Neuronal stem cell (in vitro differentiated cells): ENCODE data around the gene MED12L.
"Not testable (repeated sequence)": the region's sequence is repeated elsewhere in the genome, so short reads cannot be mapped to it uniquely, and the experiment has no call there.

ENCODE experiments used
- DNase-seq: peaks from one replicate; pipeline ENCODE4 v3.0.0-alpha.2; 2013; ENCODE audit warnings: low spot score
- H2AFZ ChIP-seq: one replicate; pipeline ENCODE4 v1.6.1; 2013; ENCODE audit warnings: mild to moderate bottlenecking, low read length, inconsistent platforms
- H2AK5ac ChIP-seq: 2 replicates; pipeline ENCODE4 v1.6.1; 2013; ENCODE audit warnings: low read depth, mild to moderate bottlenecking, inconsistent platforms, low read length, moderate library complexity, mixed read lengths
- H2BK120ac ChIP-seq: 2 replicates; pipeline ENCODE4 v1.6.1; 2013; ENCODE audit warnings: low read depth, mild to moderate bottlenecking, inconsistent platforms, low read length, moderate library complexity, mixed read lengths
- H2BK12ac ChIP-seq: one replicate; pipeline ENCODE4 v1.6.1; 2013; ENCODE audit warnings: low read length, inconsistent platforms
- H2BK15ac ChIP-seq: 2 replicates; pipeline ENCODE4 v1.6.1; 2013; ENCODE audit warnings: mild to moderate bottlenecking, low read length, inconsistent platforms, mixed read lengths
- H2BK5ac ChIP-seq: one replicate; pipeline ENCODE4 v1.6.1; 2013; ENCODE audit warnings: inconsistent platforms, mild to moderate bottlenecking, low read length, moderate library complexity
- H3K14ac ChIP-seq: one replicate; pipeline ENCODE4 v1.6.1; 2013; ENCODE audit warnings: low read length, inconsistent platforms
- H3K18ac ChIP-seq: 2 replicates; pipeline ENCODE4 v1.6.1; 2013; ENCODE audit warnings: low read length, inconsistent platforms
- H3K23ac ChIP-seq: 2 replicates; pipeline ENCODE4 v1.6.1; 2013; ENCODE audit warnings: low read depth, mild to moderate bottlenecking, mixed read lengths, low read length, inconsistent platforms; ENCODE audit not compliant: poor library complexity
- H3K27ac ChIP-seq: replicated peaks from 3 replicates; pipeline ENCODE4 v1.5.1; 2013; ENCODE audit warnings: low read length, inconsistent platforms
- H3K27me3 ChIP-seq, 3 experiments: 2 replicates each; pipeline ENCODE4 v1.6.1; 2013; ENCODE audit warnings: low read length in 3 of 3, mild to moderate bottlenecking in 2 of 3, inconsistent platforms in 1 of 3, low read depth in 1 of 3, mixed read lengths in 1 of 3, moderate library complexity in 1 of 3; ENCODE audit not compliant: control insufficient read depth in 3 of 3, insufficient read depth in 3 of 3
- H3K36me3 ChIP-seq, 2 donors: replicated peaks in 1 of 2; 2 replicates each; pipeline ENCODE4 v1.6.1; 2013; ENCODE audit warnings: low read length in 2 of 2; ENCODE audit not compliant: control insufficient read depth in 2 of 2, insufficient read depth in 2 of 2
- H3K4ac ChIP-seq: 2 replicates; pipeline ENCODE4 v1.6.1; 2013; ENCODE audit warnings: inconsistent platforms, mild to moderate bottlenecking, low read length, moderate library complexity
- H3K4me1 ChIP-seq, 2 donors: 1 replicate in 1 of 2; 2 replicates in 1 of 2; pipeline ENCODE4 v1.6.1; 2013; ENCODE audit warnings: low read length in 2 of 2, low read depth in 1 of 2; ENCODE audit not compliant: control insufficient read depth in 2 of 2, insufficient read depth in 1 of 2
- H3K4me2 ChIP-seq: one replicate; pipeline ENCODE4 v1.6.1; 2013; ENCODE audit warnings: mild to moderate bottlenecking, low read length, inconsistent platforms; ENCODE audit not compliant: insufficient read depth, poor library complexity, severe bottlenecking
- H3K4me3 ChIP-seq, 2 donors: 2 replicates each; pipeline ENCODE4 v1.5.1; 2013; ENCODE audit warnings: low read length in 2 of 2, mild to moderate bottlenecking in 2 of 2, inconsistent platforms in 1 of 2, moderate library complexity in 1 of 2
- H3K79me1 ChIP-seq: one replicate; pipeline ENCODE4 v1.6.1; 2013; ENCODE audit warnings: low read depth, mild to moderate bottlenecking, inconsistent platforms, low read length, moderate library complexity
- H3K9ac ChIP-seq: one replicate; pipeline ENCODE4 v1.6.1; 2013; ENCODE audit warnings: mild to moderate bottlenecking, low read depth, low read length, inconsistent platforms; ENCODE audit not compliant: poor library complexity
- H3K9me3 ChIP-seq, 2 donors: replicated peaks in 1 of 2; 2 replicates each; pipeline versions ENCODE3 to v1.6.1; 2013; ENCODE audit warnings: low read length in 2 of 2, mild to moderate bottlenecking in 2 of 2, inconsistent platforms in 1 of 2, low read depth in 1 of 2, mixed read lengths in 1 of 2, moderate library complexity in 1 of 2; ENCODE audit not compliant: control insufficient read depth in 2 of 2, insufficient read depth in 1 of 2
- H4K8ac ChIP-seq: one replicate; pipeline ENCODE4 v1.6.1; 2013; ENCODE audit warnings: low read depth, mild to moderate bottlenecking, inconsistent platforms, low read length, moderate library complexity
- H4K91ac ChIP-seq: one replicate; pipeline ENCODE4 v1.6.1; 2013; ENCODE audit warnings: low read length, low read depth, mild to moderate bottlenecking, inconsistent platforms; ENCODE audit not compliant: poor library complexity
- WGBS, 2 donors: extraction: QIAGEN DNeasy Blood & Tissue Kit; methylation state at CpG; one replicate each; pipeline ENCODE4 v1.1.7; 2013; ENCODE audit warnings: missing lambda C conversion rate in 2 of 2, mixed read lengths in 1 of 2; ENCODE audit not compliant: insufficient read length in 2 of 2, insufficient replicate concordance in 1 of 2; ENCODE audit errors: extremely low coverage in 2 of 2; 5-methylcytosine and 5-hydroxymethylcytosine counted together

The MED12L gene

DNA sequence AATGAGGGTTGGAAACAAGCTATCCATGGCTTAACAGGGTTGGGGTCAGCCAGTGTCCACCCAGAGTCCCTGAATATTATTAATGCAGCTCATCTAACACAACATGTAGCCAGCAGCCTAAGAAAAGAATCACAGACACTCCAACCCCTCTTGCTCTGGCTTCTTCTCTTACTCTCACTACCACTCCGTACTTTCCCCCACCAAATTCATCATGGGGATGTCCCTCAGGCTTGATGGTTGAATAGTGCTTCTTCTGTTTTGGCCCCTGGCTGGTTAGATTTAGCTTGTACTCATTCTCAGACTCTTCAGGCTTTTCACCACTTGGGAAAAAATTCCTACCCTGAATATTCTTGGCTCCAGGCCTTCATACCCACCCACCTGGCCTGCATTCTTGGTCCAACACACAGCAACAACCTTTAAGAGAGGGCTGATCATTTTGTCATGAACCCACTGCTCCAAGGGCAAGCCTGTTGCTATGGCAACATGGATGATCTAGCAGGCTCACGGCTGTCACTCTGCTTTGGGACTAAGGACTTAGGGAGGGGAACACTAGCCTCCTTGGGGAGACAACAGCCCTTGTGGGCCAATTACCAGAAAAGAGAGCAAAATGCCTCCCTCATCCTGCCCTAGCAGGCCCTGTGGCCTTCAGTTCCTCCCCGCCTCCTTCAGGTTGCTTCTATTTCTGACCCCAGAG lies 9.4 kb upstream of the MED12L start:
- WGBS, 2 donors, result no CpG with 5 or more reads among the region's 3 CpGs

DNA sequence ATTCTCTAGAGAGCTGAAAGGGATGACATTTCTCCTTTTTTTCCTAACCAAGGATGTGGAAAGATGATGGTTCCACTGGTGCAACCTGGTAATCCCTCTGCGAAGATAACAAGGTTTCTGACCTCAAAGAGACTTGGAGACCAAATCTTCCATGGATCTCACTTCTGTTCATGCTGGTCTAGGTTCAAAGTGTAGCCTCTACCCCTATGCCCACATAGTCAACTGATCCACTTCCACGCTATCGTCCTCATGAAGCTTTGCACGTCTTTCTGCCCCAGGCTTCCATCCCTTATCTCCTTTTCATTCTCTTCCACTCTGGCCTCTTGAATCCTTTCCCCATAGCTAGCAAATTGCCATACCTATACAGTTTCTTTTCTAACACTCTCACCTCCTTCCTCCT lies 8.8 kb upstream of the MED12L start:
- Histone ChIP-seq H2BK5ac (no peak overlapping the region), H4K8ac (no peak overlapping the region), H3K9ac (no peak overlapping the region), H3K4me2 (no peak overlapping the region), H3K27ac (no peak overlapping the region), H2BK120ac (no peak overlapping the region), H3K36me3 (no peaks in the 10 kb centered on the region), H2AFZ (no peak overlapping the region), H3K79me1 (no peaks in the 10 kb centered on the region), H3K9me3 (no peaks in the 10 kb centered on the region), H2BK12ac (no peak overlapping the region), H3K4ac (no peak overlapping the region), H4K91ac (no peak overlapping the region), H3K4me3 (no peak overlapping the region), H2BK15ac (no peak overlapping the region), H2AK5ac (no peak overlapping the region), H3K4me1 (peaks cover 3 to 6% of the 10 kb centered on the region in 2 donors), H3K14ac (no peak overlapping the region), H3K27me3 (peaks cover 0 to 4% (median 0%) of the 10 kb centered on the region in 3 experiments), H3K18ac (no peak overlapping the region), H3K23ac (no peak overlapping the region)
- no peak for DNase-seq
- WGBS, 2 donors, result no CpG with 5 or more reads among the region's 4 CpGs

More for the DNA sequence above, 9.4 kb upstream of the MED12L start:
- Histone ChIP-seq H2AK5ac (no peak overlapping the region), H2AFZ (no peak overlapping the region), H3K9ac (no peak overlapping the region), H3K4ac (no peak overlapping the region), H3K18ac (no peak overlapping the region), H3K9me3 (no peaks in the 10 kb centered on the region), H3K27me3 (peaks cover 0 to 4% (median 0%) of the 10 kb centered on the region in 3 experiments), H3K4me3 (no peak overlapping the region), H3K14ac (no peak overlapping the region), H3K4me2 (no peak overlapping the region), H4K91ac (no peak overlapping the region), H4K8ac (no peak overlapping the region), H3K23ac (no peak overlapping the region), H3K79me1 (no peaks in the 10 kb centered on the region), H3K4me1 (peaks cover 3 to 6% of the 10 kb centered on the region in 2 donors), H3K36me3 (no peaks in the 10 kb centered on the region), H3K27ac (no peak overlapping the region), H2BK15ac (no peak overlapping the region), H2BK120ac (no peak overlapping the region), H2BK5ac (no peak overlapping the region), H2BK12ac (no peak overlapping the region)
- DNase-seq, result no peak

DNA sequence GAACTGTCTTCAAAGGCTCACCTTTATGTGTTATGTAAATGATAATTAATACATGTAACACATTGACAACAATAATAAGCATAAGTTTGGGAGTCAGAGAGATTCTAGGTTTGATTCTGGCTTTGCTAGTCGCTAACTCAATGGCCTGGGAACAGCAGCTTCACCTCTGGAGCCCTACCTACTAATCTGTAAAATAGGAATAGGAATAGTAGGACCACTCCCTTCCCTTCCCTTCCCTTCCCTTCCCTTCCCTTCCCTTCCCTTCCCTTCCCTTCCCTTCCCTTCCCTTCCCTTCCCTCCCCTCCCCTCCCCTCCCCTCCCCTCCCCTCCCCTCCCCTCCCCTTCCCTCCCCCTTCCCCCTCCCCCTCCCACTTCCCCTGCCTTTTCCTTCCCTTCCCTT lies 4.4 kb upstream of the MED12L start:
- H3K18ac ChIP-seq, H2BK12ac ChIP-seq, H3K4me1 ChIP-seq, H3K4me2 ChIP-seq, H4K91ac ChIP-seq, H3K4ac ChIP-seq, H4K8ac ChIP-seq, H3K27ac ChIP-seq, H3K23ac ChIP-seq, H2BK5ac ChIP-seq, H3K4me3 ChIP-seq, H2BK120ac ChIP-seq, H2AK5ac ChIP-seq, H3K9me3 ChIP-seq, H3K14ac ChIP-seq, H3K36me3 ChIP-seq, DNase-seq, H3K9ac ChIP-seq, H3K79me1 ChIP-seq, H2BK15ac ChIP-seq, H2AFZ ChIP-seq: not testable (repeated sequence)
- peaks cover 0 to 21% (median 0%) of the 10 kb centered on the region in 3 experiments for H3K27me3 ChIP-seq
- WGBS, 2 donors, result no CpG with 5 or more reads among the region's 1 CpG

DNA sequence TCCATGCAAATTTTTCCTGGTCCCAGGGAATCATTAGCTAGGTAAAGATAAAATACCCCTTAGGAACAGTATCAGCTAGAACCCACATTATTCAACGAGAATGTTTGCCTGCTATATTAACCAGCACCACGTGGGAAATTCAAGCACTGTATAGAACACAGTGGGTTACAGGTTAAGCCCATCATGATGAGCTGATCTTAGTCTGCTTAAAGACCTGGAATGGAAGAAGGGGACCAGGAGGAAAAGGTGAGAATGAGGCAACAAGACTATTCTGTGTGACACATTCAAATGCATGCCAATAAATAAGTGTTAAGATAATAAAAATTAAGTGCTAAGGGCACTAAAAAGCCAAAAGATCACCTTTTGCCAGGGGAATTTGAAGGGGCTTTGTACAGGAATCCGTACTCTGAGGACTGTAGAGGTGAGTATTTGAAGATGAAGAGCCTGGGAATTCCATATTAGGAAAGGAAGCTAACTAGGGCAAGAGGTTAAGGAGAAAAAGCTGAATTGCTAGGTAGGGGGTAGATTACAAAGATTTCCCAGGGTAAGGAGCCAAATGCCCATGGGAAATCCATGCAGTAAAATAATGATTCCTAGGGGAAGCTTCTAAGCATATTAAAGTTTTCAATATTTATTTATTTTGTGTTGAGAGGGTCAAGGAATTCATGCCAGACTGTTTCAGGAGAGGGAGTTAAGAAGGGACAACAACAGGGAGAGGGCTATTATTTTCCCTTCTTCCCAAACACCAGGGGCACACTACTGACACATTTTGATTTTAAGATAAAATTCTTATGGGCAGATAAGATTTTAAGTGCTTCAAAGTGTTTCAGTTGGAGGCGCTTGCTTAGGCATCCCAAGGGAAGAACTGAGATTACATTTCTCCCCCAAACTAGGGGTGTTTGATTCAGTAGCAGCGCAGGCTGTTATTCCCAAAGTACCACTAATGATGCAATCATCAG lies 2.3 kb upstream of the MED12L start:
- no peak overlapping the region for H2AK5ac ChIP-seq
- H3K14ac ChIP-seq, result no peak overlapping the region
- H4K91ac ChIP-seq, result no peak overlapping the region
- H3K79me1 ChIP-seq, result no peaks in the 10 kb centered on the region
- H3K23ac ChIP-seq, result no peak overlapping the region
- H2BK15ac ChIP-seq, result no peak overlapping the region
- WGBS, 2 donors, result no CpG with 5 or more reads among the region's 5 CpGs
- H3K4me2 ChIP-seq, result no peak overlapping the region
- H3K4me1 ChIP-seq, result peaks cover 3 to 8% of the 10 kb centered on the region in 2 donors
- H4K8ac ChIP-seq, result no peak overlapping the region
- H3K4me3 ChIP-seq, result no peak overlapping the region
- DNase-seq, result no peak
- H3K27ac ChIP-seq, result no peak overlapping the region
- no peak overlapping the region for H2AFZ ChIP-seq
- H3K9ac ChIP-seq, result no peak overlapping the region
- no peaks in the 10 kb centered on the region for H3K9me3 ChIP-seq
- H2BK120ac ChIP-seq, result no peak overlapping the region
- no peak overlapping the region for H3K18ac ChIP-seq
- H2BK12ac ChIP-seq, result no peak overlapping the region
- no peak overlapping the region for H3K4ac ChIP-seq
- peaks cover 0 to 21% (median 0%) of the 10 kb centered on the region in 3 experiments for H3K27me3 ChIP-seq
- H2BK5ac ChIP-seq, result no peak overlapping the region
- H3K36me3 ChIP-seq, result no peaks in the 10 kb centered on the region
